ENCODE data around the gene SOX6. TPM values are rescaled to one million over a fixed set of nuclear protein-coding genes. Genes with fewer than 3 reads are reported as not detected.

The SOX6 gene
- total RNA-seq, 3 donors from 2014 or later: 2.0 to 8.0 (median 7.9) TPM

DNA sequence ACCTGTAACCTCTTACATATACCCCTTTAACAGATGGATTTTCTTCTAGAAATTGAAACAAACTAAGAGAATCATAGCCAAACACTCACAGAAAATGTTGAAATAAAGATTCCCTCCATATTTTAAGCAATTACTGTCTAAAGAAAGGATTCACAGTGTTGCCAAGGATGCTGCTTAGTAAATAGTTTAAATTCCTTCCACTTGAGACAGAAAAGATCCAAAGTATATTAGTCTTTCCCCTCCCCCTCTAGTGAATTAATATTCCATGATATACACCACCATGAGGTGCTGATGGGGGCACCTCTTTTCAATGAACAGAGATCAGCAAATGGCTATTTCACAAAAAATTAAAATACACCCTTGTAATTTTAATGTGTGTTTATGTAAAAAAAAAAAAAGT lies 186.8 kb downstream of the SOX6 start:
- H3K9me3 ChIP-seq: no peaks in the 10 kb centered on the region
- DNase-seq (ENCODE audit: low spot score in 2 of 2): no peak
- H3K4me1 ChIP-seq: no peaks in the 10 kb centered on the region
- no peak overlapping the region for H3K4me3 ChIP-seq
- no peaks in the 10 kb centered on the region for H3K27me3 ChIP-seq
- intact Hi-C loops (cut with DNase I; ENCODE audit: low total_unique reads): no loop called here
- no peaks in the 10 kb centered on the region for H3K36me3 ChIP-seq
- TF ChIP-seq, protein P1, sequence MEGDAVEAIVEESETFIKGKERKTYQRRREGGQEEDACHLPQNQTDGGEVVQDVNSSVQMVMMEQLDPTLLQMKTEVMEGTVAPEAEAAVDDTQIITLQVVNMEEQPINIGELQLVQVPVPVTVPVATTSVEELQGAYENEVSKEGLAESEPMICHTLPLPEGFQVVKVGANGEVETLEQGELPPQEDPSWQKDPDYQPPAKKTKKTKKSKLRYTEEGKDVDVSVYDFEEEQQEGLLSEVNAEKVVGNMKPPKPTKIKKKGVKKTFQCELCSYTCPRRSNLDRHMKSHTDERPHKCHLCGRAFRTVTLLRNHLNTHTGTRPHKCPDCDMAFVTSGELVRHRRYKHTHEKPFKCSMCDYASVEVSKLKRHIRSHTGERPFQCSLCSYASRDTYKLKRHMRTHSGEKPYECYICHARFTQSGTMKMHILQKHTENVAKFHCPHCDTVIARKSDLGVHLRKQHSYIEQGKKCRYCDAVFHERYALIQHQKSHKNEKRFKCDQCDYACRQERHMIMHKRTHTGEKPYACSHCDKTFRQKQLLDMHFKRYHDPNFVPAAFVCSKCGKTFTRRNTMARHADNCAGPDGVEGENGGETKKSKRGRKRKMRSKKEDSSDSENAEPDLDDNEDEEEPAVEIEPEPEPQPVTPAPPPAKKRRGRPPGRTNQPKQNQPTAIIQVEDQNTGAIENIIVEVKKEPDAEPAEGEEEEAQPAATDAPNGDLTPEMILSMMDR (IDR thresholded peaks at IDR 0.05): no peak
- TF ChIP-seq POLR2A (IDR thresholded peaks at IDR 0.05) (no peak), POLR2AphosphoS5 (IDR thresholded peaks at IDR 0.05) (no peak)
- no peak overlapping the region for H3K27ac ChIP-seq

DNA sequence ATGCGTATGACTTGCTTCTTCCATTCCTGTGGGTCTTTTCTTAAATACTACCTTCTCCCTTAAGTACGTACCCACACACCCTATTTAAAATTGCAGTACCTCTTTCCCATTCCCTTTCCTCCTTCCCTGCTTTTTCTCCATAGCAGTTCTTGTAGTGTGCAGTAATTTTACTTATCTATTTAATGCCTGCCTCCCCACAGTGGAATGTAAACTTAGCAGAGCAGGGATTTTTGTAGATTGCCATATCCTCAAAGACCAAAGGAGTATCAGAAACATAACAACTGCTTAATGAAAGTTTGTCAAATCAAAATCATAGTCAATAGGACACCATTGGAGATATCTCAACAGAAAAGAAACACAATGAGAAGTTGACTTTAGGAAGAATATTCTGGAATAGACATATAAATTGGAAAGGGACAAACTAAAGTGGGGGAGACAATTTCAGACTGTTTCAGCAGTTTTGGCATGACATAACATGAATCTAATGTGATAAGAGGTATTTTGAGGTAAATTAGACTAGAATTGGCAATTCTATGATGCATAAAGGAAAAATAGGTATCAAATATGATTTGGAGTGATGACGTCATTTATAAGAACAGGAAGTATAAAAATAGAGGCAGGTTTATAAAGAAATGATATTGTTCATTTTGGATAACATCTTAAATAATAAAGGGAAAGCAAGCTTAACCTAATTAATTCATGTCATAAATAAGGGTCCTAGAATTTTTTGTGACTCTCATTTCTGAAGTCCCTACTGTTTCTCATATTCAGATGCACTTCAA lies 188.4 kb downstream of the SOX6 start:
- intact Hi-C loops (cut with DNase I; ENCODE audit: low total_unique reads): no loop called here
- Histone ChIP-seq H3K27ac (no peak overlapping the region), H3K27me3 (no peaks in the 10 kb centered on the region), H3K36me3 (no peaks in the 10 kb centered on the region), H3K9me3 (no peaks in the 10 kb centered on the region), H3K4me1 (no peaks in the 10 kb centered on the region), H3K4me3 (no peak overlapping the region)
- no peak for DNase-seq (ENCODE audit: low spot score in 2 of 2)
- TF ChIP-seq, protein P1 (IDR thresholded peaks at IDR 0.05): no peak
- TF ChIP-seq POLR2A (IDR thresholded peaks at IDR 0.05): no peak

DNA sequence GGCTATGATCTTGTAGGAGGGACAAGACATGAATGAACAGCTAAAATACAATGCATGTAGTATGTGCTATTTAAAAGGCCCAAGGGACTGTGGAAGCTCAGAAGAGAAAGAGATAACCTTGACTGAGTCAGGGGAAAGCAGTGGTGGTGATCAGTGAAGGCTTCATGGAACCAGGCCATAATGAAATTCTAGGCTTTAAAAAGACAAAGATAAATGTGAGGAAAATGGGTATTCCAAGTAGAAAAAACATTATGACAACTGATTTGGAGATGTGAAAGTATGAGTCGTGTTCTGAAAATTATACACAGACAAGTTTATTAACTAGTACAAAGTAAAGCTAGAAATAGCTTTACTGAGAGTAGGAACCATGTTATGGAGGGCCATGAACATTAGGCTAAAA lies 189.8 kb downstream of the SOX6 start:
- TF ChIP-seq POLR2AphosphoS5 (IDR thresholded peaks at IDR 0.05): no peak
- TF ChIP-seq, protein P1 (IDR thresholded peaks at IDR 0.05): no peak
- TF ChIP-seq POLR2A (IDR thresholded peaks at IDR 0.05): no peak
- H3K4me3 ChIP-seq: no peak overlapping the region
- intact Hi-C loops (cut with DNase I; ENCODE audit: low total_unique reads): no loop called here
- no peaks in the 10 kb centered on the region for H3K27me3 ChIP-seq
- H3K27ac ChIP-seq: no peak overlapping the region
- no peaks in the 10 kb centered on the region for H3K36me3 ChIP-seq
- DNase-seq (ENCODE audit: low spot score in 2 of 2): no peak
- H3K9me3 ChIP-seq: no peaks in the 10 kb centered on the region
- H3K4me1 ChIP-seq: no peaks in the 10 kb centered on the region

DNA sequence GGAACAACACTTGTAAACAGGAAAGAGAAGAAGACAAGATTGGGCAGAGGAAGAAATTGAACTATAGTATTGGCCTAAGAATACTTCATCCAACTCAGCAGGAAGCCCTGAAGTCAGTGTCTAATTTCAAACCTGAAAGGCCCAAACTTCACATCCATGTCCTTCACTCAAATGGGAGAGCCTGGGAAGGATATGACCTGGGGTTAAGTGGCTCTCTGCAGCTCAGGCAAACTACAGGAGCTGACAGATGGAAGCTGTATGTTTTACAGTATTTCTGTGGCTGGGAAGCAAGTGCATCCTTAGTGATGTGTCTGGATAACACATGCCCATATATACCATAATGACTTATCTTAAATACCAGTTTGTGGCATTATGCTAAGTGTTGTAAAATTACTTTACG lies 196.2 kb downstream of the SOX6 start:
- Histone ChIP-seq H3K27ac (no peak overlapping the region), H3K9me3 (no peaks in the 10 kb centered on the region), H3K27me3 (no peaks in the 10 kb centered on the region), H3K4me3 (no peak overlapping the region), H3K4me1 (no peaks in the 10 kb centered on the region), H3K36me3 (no peaks in the 10 kb centered on the region)
- DNase-seq (ENCODE audit: low spot score in 2 of 2): no peak
- TF ChIP-seq, protein P1 (IDR thresholded peaks at IDR 0.05): no peak
- TF ChIP-seq POLR2A (IDR thresholded peaks at IDR 0.05) (no peak), POLR2AphosphoS5 (IDR thresholded peaks at IDR 0.05) (no peak)
- intact Hi-C loops (cut with DNase I; ENCODE audit: low total_unique reads): no loop called here

- H3K4me3 ChIP-seq: no peak overlapping the region
- H3K27ac ChIP-seq: no peak overlapping the region
- TF ChIP-seq, protein P1 (IDR thresholded peaks at IDR 0.05): no peak
- TF ChIP-seq POLR2A (IDR thresholded peaks at IDR 0.05) (no peak), POLR2AphosphoS5 (IDR thresholded peaks at IDR 0.05) (no peak)
- intact Hi-C loops (cut with DNase I; ENCODE audit: low total_unique reads): no loop called here
- H3K36me3 ChIP-seq: no peaks in the 10 kb centered on the region
- DNase-seq (ENCODE audit: low spot score in 2 of 2): no peak
- no peaks in the 10 kb centered on the region for H3K9me3 ChIP-seq
- no peaks in the 10 kb centered on the region for H3K27me3 ChIP-seq
- H3K4me1 ChIP-seq: no peaks in the 10 kb centered on the region
These were observed 197.8 kb downstream of the SOX6 start for GRCh38 chr11:16158426-16158994.
